GM23338 (cell line): ENCODE measurements around the gene CXCR1. TPM values are rescaled to one million over a fixed set of nuclear protein-coding genes. Genes with fewer than 3 reads are reported as not detected.
A peak's percentile ranks its signal among the peaks of the same experiment; 100 is the strongest.

Experiments used
- ATAC-seq: fragments of 200-7000 bp; cut with Tn5 transposase; 3 replicates; pipeline ENCODE4 v1.9.1; 2020
- DNase-seq: peaks from one replicate; pipeline ENCODE4 v3.0.0-alpha.2; 2015; ENCODE audit warnings: low spot score
- H2AFZ ChIP-seq: fragments of 200-600 bp; sonication (generic); 2 replicates; pipeline ENCODE4 v1.8.0; 2016; ENCODE audit warnings: antibody characterized with exemption, mild to moderate bottlenecking, moderate library complexity
- H3F3A ChIP-seq: fragments of 200-600 bp; sonication (generic); replicated peaks from 2 replicates; pipeline ENCODE4 v1.8.0; 2017; ENCODE audit warnings: antibody characterized with exemption, mixed run types, low read depth
- H3K27ac ChIP-seq: fragments of 200-600 bp; sonication (generic); 2 replicates; pipeline ENCODE4 v1.6.1; 2016; ENCODE audit warnings: low read depth
- H3K27me3 ChIP-seq: fragments of 200-600 bp; sonication (generic); 2 replicates; pipeline ENCODE4 v1.8.0; 2016; ENCODE audit warnings: mild to moderate bottlenecking, mixed run types, moderate library complexity; ENCODE audit not compliant: insufficient read depth
- H3K36me3 ChIP-seq: fragments of 200-600 bp; sonication (generic); 2 replicates; pipeline ENCODE4 v1.8.0; 2016; ENCODE audit warnings: mild to moderate bottlenecking; ENCODE audit not compliant: insufficient read depth
- H3K4me1 ChIP-seq: fragments of 200-600 bp; sonication (generic); 2 replicates; pipeline ENCODE4 v1.8.0; 2016; ENCODE audit warnings: mild to moderate bottlenecking, moderate library complexity; ENCODE audit not compliant: insufficient read depth
- H3K4me2 ChIP-seq: fragments of 200-600 bp; sonication (generic); 2 replicates; pipeline ENCODE4 v1.7.1; 2017; ENCODE audit warnings: mixed run types
- H3K4me3 ChIP-seq: fragments of 200-600 bp; sonication (generic); 2 replicates; pipeline ENCODE4 v1.6.1; 2016; ENCODE audit warnings: mixed run types
- H3K79me2 ChIP-seq: fragments of 200-600 bp; sonication (generic); replicated peaks from 2 replicates; pipeline ENCODE4 v1.8.0; 2017; ENCODE audit warnings: mild to moderate bottlenecking; ENCODE audit not compliant: insufficient read depth
- H3K9me2 ChIP-seq: fragments of 200-600 bp; sonication (generic); 2 replicates; pipeline ENCODE4 v1.8.0; 2017; ENCODE audit not compliant: insufficient read depth
- H4K20me1 ChIP-seq: fragments of 200-600 bp; sonication (generic); replicated peaks from 2 replicates; pipeline ENCODE4 v1.8.0; 2017; ENCODE audit warnings: mild to moderate bottlenecking; ENCODE audit not compliant: insufficient read depth
- H3K27ac Mint-ChIP-seq: 2 replicates; pipeline ENCODE4 v1.8.0; 2020; ENCODE audit warnings: inconsistent platforms, mild to moderate bottlenecking, moderate library complexity, mixed read lengths
- H3K27me3 Mint-ChIP-seq: 3 replicates; pipeline ENCODE4 v1.8.0; 2022; ENCODE audit warnings: low read depth, mild to moderate bottlenecking, moderate library complexity, mixed read lengths, inconsistent platforms; ENCODE audit not compliant: insufficient read depth, poor library complexity
- H3K36me3 Mint-ChIP-seq: 3 replicates; pipeline ENCODE4 v1.8.0; 2021; ENCODE audit warnings: low read depth, mild to moderate bottlenecking, inconsistent platforms, moderate library complexity, mixed read lengths
- H3K4me1 Mint-ChIP-seq: 3 replicates; pipeline ENCODE4 v1.8.0; 2020; ENCODE audit warnings: mild to moderate bottlenecking, inconsistent platforms, mixed read lengths
- H3K4me3 Mint-ChIP-seq: 3 replicates; pipeline ENCODE4 v1.8.0; 2021; ENCODE audit warnings: moderate library complexity, mild to moderate bottlenecking, inconsistent platforms, mixed read lengths
- H3K9me3 Mint-ChIP-seq: 3 replicates; pipeline ENCODE4 v1.8.0; 2020; ENCODE audit warnings: moderate library complexity, mild to moderate bottlenecking, inconsistent platforms, mixed read lengths
- CREB1 ChIP-seq: fragments of 250-450 bp; sonication (Bioruptor Pico); IDR thresholded peaks from 2 replicates; pipeline ENCODE4 v1.5.0; 2020; ENCODE audit warnings: low read depth, mild to moderate bottlenecking, moderate library complexity
- EZH2phosphoT487 ChIP-seq: fragments of 200-600 bp; sonication (generic); IDR thresholded peaks from one replicate; pipeline ENCODE4 v1.8.1; 2018; ENCODE audit warnings: antibody characterized with exemption; ENCODE audit not compliant: unreplicated experiment
- JUNB ChIP-seq: IDR thresholded peaks from one replicate; pipeline ENCODE4 v1.6.1; 2016; ENCODE audit warnings: antibody characterized with exemption; ENCODE audit not compliant: unreplicated experiment
- NANOG ChIP-seq: IDR thresholded peaks from 2 replicates; pipeline ENCODE4 v1.6.1; 2016; ENCODE audit warnings: antibody characterized with exemption, borderline replicate concordance
- POLR2AphosphoS5 ChIP-seq: IDR thresholded peaks from 2 replicates; pipeline ENCODE4 v1.6.1; 2016; ENCODE audit warnings: antibody characterized with exemption, low read depth
- STAT1 ChIP-seq: IDR thresholded peaks from one replicate; pipeline ENCODE4 v1.6.1; 2016; ENCODE audit warnings: antibody characterized with exemption; ENCODE audit not compliant: unreplicated experiment
- ZNF114 ChIP-seq: fragments of 250-450 bp; sonication (Bioruptor Pico); IDR thresholded peaks from 2 replicates; pipeline ENCODE4 v1.5.0; 2020; ENCODE audit warnings: mild to moderate bottlenecking, moderate library complexity
- ZNF462 ChIP-seq: fragments of 250-450 bp; sonication (Bioruptor Pico); IDR thresholded peaks from 2 replicates; pipeline ENCODE4 v1.5.0; 2020; ENCODE audit warnings: mild to moderate bottlenecking, moderate library complexity
- polyA plus RNA-seq: library from polyadenylated mRNA; unstranded; fragments of >200 nt; fragmentation: Nextera tagmentation; extraction: Ambion mirVana; gene quantifications from 2 replicates; pipeline ENCODE4 v1.2.1, GENCODE V29; 2016
- total RNA-seq: library from RNA; depleted of rRNA; stranded (reverse); fragments of >200 nt; shearing (Covaris generic); gene quantifications from 2 replicates; pipeline ENCODE4 v1.2.3, GENCODE V29; 2014
- TF ChIP-seq, protein P1 (sequence below): IDR thresholded peaks from 2 replicates; pipeline ENCODE4 v1.6.1; 2016; ENCODE audit warnings: antibody characterized with exemption
- TF ChIP-seq, protein P2 (sequence below): IDR thresholded peaks from one replicate; pipeline ENCODE4 v1.6.1; 2018; ENCODE audit warnings: antibody characterized with exemption; ENCODE audit not compliant: unreplicated experiment

CXCR1 gene
- total and polyA plus RNA-seq, 2 experiments from 2014 or later, result not detected

- Mint-ChIP-seq H3K9me3 (no peaks in the 10 kb centered on the region), H3K4me1 (no peaks in the 10 kb centered on the region), H3K27me3 (peaks cover 6% of the 10 kb centered on the region), H3K4me3 (no peak overlapping the region), H3K36me3 (no peaks in the 10 kb centered on the region), H3K27ac (no peak overlapping the region)
- no peak overlapping the region for H3K4me3 ChIP-seq
- H3K9me2 ChIP-seq, result no peaks in the 10 kb centered on the region
- no peaks in the 10 kb centered on the region for H3K4me1 ChIP-seq
- H3K4me2 ChIP-seq, result no peak overlapping the region
- no peaks in the 10 kb centered on the region for H3K36me3 ChIP-seq
- DNase-seq, result peak; percentile 17
- H2AFZ ChIP-seq, result peak overlapping the region; percentile 69; the same call in 1 of the 2 replicates
- TF ChIP-seq STAT1 (no peak), POLR2AphosphoS5 (no peak), EZH2phosphoT487 (no peak), ZNF114 (CRISPR knock-in tag) (no peak)
- TF ChIP-seq, protein P1, sequence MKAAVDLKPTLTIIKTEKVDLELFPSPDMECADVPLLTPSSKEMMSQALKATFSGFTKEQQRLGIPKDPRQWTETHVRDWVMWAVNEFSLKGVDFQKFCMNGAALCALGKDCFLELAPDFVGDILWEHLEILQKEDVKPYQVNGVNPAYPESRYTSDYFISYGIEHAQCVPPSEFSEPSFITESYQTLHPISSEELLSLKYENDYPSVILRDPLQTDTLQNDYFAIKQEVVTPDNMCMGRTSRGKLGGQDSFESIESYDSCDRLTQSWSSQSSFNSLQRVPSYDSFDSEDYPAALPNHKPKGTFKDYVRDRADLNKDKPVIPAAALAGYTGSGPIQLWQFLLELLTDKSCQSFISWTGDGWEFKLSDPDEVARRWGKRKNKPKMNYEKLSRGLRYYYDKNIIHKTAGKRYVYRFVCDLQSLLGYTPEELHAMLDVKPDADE, result no peak
- peak; percentile 42; the same call in 1 of the 3 replicates for ATAC-seq
- no peak overlapping the region for H3K27ac ChIP-seq
- H3F3A ChIP-seq, result no peaks in the 10 kb centered on the region
- H3K79me2 ChIP-seq, result no peaks in the 10 kb centered on the region
- no peaks in the 10 kb centered on the region for H4K20me1 ChIP-seq
- no peaks in the 10 kb centered on the region for H3K27me3 ChIP-seq
These were observed 28.7 kb downstream of the CXCR1 start for GRCh38 chr2:218138047-218138446.

GRCh38 chr2:218137514-218137913 is 29.2 kb downstream of the CXCR1 start:
- Mint-ChIP-seq H3K27me3 (peaks cover 6% of the 10 kb centered on the region), H3K9me3 (no peaks in the 10 kb centered on the region), H3K4me1 (no peaks in the 10 kb centered on the region), H3K4me3 (no peak overlapping the region), H3K27ac (no peak overlapping the region), H3K36me3 (no peaks in the 10 kb centered on the region)
- Histone ChIP-seq H3K27me3 (no peaks in the 10 kb centered on the region), H3K9me2 (no peaks in the 10 kb centered on the region), H3K4me1 (no peaks in the 10 kb centered on the region), H3K27ac (no peak overlapping the region), H3K4me3 (no peak overlapping the region), H3K36me3 (no peaks in the 10 kb centered on the region), H2AFZ (peak overlapping the region; percentile 69; the same call in 1 of the 2 replicates), H3F3A (no peaks in the 10 kb centered on the region), H3K79me2 (no peaks in the 10 kb centered on the region), H4K20me1 (no peaks in the 10 kb centered on the region), H3K4me2 (no peak overlapping the region)
- DNase-seq (no peak), ATAC-seq (no peak)
- TF ChIP-seq CREB1 (no peak), STAT1 (no peak), POLR2AphosphoS5 (no peak), NANOG (no peak), ZNF462 (CRISPR knock-in tag) (no peak), ZNF114 (CRISPR knock-in tag) (no peak), JUNB (no peak)
- TF ChIP-seq, protein P1, result no peak
- TF ChIP-seq, protein P2, sequence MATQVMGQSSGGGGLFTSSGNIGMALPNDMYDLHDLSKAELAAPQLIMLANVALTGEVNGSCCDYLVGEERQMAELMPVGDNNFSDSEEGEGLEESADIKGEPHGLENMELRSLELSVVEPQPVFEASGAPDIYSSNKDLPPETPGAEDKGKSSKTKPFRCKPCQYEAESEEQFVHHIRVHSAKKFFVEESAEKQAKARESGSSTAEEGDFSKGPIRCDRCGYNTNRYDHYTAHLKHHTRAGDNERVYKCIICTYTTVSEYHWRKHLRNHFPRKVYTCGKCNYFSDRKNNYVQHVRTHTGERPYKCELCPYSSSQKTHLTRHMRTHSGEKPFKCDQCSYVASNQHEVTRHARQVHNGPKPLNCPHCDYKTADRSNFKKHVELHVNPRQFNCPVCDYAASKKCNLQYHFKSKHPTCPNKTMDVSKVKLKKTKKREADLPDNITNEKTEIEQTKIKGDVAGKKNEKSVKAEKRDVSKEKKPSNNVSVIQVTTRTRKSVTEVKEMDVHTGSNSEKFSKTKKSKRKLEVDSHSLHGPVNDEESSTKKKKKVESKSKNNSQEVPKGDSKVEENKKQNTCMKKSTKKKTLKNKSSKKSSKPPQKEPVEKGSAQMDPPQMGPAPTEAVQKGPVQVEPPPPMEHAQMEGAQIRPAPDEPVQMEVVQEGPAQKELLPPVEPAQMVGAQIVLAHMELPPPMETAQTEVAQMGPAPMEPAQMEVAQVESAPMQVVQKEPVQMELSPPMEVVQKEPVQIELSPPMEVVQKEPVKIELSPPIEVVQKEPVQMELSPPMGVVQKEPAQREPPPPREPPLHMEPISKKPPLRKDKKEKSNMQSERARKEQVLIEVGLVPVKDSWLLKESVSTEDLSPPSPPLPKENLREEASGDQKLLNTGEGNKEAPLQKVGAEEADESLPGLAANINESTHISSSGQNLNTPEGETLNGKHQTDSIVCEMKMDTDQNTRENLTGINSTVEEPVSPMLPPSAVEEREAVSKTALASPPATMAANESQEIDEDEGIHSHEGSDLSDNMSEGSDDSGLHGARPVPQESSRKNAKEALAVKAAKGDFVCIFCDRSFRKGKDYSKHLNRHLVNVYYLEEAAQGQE, result no peak
